H1 (cell line): ENCODE data around the gene FBXO11.

ENCODE experiments used
- CTBP2 ChIP-seq: IDR thresholded peaks from 2 replicates; pipeline ENCODE4 v1.7.0; 2011; ENCODE audit warnings: borderline replicate concordance, mild to moderate bottlenecking, moderate library complexity, mixed read lengths, low read length; ENCODE audit not compliant: insufficient read depth, insufficient read length
- CTCF ChIP-seq, 3 experiments: IDR thresholded peaks; 1 replicate in 2 of 3; 2 replicates in 1 of 3; pipeline versions ENCODE4 v1.5.1 to v1.6.1; 2011; ENCODE audit warnings: low read length in 3 of 3, mild to moderate bottlenecking in 3 of 3, inconsistent platforms in 2 of 3, low read depth in 1 of 3, moderate library complexity in 1 of 3; ENCODE audit not compliant: insufficient read depth in 1 of 3; ENCODE audit errors: control extremely low read depth in 1 of 3
- EP300 ChIP-seq, 2 experiments: IDR thresholded peaks; 1 replicate in 1 of 2; 2 replicates in 1 of 2; pipeline ENCODE4 v1.6.1; 2011 to 2012; ENCODE audit warnings: low read depth in 2 of 2, low read length in 2 of 2, mild to moderate bottlenecking in 2 of 2, borderline replicate concordance in 1 of 2, inconsistent platforms in 1 of 2, moderate library complexity in 1 of 2
- EZH2 ChIP-seq: fragments of 200-600 bp; sonication (generic); IDR thresholded peaks from 2 replicates; pipeline ENCODE4 v1.7.1; 2012; ENCODE audit warnings: low read depth, mild to moderate bottlenecking, moderate library complexity, low read length, inconsistent platforms; ENCODE audit not compliant: severe bottlenecking
- GABPA ChIP-seq: IDR thresholded peaks from 2 replicates; pipeline ENCODE4 v1.6.1; 2011; ENCODE audit warnings: mild to moderate bottlenecking, low read length, moderate library complexity, borderline replicate concordance; ENCODE audit not compliant: insufficient read depth
- GTF2F1 ChIP-seq: IDR thresholded peaks from 2 replicates; pipeline ENCODE4 v1.6.1; 2012; ENCODE audit warnings: low read depth, low read length, improper control_type of control experiment, borderline replicate concordance
- POLR2AphosphoS5 ChIP-seq: IDR thresholded peaks from 2 replicates; pipeline ENCODE4 v1.6.1; 2011; ENCODE audit warnings: low read depth, low read length
- RAD21 ChIP-seq, 2 experiments: IDR thresholded peaks in 1 of 2; conservative IDR thresholded peaks in 1 of 2; 2 replicates each; pipeline ENCODE4 v1.6.1; 2011; ENCODE audit warnings: low read depth in 2 of 2, low read length in 2 of 2, improper control_type of control experiment in 1 of 2, inconsistent platforms in 1 of 2, mild to moderate bottlenecking in 1 of 2, moderate library complexity in 1 of 2
- RFX5 ChIP-seq: IDR thresholded peaks from 2 replicates; pipeline ENCODE4 v1.6.1; 2011; ENCODE audit warnings: low read depth, low read length, improper control_type of control experiment, borderline replicate concordance
- SRF ChIP-seq: IDR thresholded peaks from 2 replicates; pipeline ENCODE4 v1.6.1; 2011; ENCODE audit warnings: mild to moderate bottlenecking, low read depth, low read length, moderate library complexity
- TAF7 ChIP-seq: optimal IDR thresholded peaks from 2 replicates; pipeline ENCODE3; 2011; ENCODE audit warnings: low read depth, mild to moderate bottlenecking, inconsistent platforms, low read length, moderate library complexity, borderline replicate concordance

DNA sequence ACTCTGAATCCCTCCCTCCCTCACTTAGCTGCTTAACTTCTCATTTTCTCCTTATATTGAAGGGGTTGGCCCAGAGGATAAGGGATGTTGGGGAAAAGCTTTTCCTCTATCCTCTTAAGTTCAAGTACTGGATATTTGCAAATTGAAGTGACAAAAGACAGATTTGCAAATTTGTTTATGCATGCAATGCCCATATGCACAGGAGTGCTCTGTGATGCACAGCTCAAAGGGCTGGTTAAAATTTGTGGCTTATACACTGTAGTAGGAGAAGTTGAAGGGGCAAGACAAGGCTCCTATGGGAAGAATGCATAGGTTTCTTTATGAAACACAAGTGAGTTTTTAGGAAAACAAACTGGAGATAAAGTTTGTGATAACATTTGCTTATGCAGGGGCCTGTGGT lies 131.7 kb downstream of the FBXO11 start:
- no peak for TF ChIP-seq GABPA
- TF ChIP-seq CTCF (IDR thresholded peaks at IDR 0.05; ENCODE audit: control extremely low read depth in 1 of 3, insufficient read depth in 1 of 3, low read depth in 1 of 3, low read length in 3 of 3): no peak
- TF ChIP-seq EZH2: no peak
- TF ChIP-seq POLR2AphosphoS5: no peak
- TF ChIP-seq SRF: no peak
- TF ChIP-seq CTBP2: no peak
- no peak for TF ChIP-seq RAD21 (IDR thresholded peaks at IDR 0.05 in 1 of 2, conservative IDR thresholded peaks at IDR 0.05 in 1 of 2; ENCODE audit: low read depth in 2 of 2, low read length in 2 of 2)
- no peak for TF ChIP-seq RFX5
- TF ChIP-seq EP300 (IDR thresholded peaks at IDR 0.05; ENCODE audit: borderline replicate concordance in 1 of 2, low read depth in 2 of 2, low read length in 2 of 2): no peak
- TF ChIP-seq TAF7: no peak
- TF ChIP-seq GTF2F1: no peak
